Liver (tissue), 9 donors: ENCODE data around the gene COA1. TPM values are rescaled to one million over a fixed set of nuclear protein-coding genes. Genes with fewer than 3 reads are reported as not detected.

Source experiments
- DNase-seq: peaks from one replicate; pipeline ENCODE4 v3.0.0-alpha.2; 2017; ENCODE audit warnings: low spot score
- H3K27ac ChIP-seq, 2 donors: one replicate each; pipeline ENCODE4 v1.7.0; 2013; ENCODE audit warnings: inconsistent platforms in 2 of 2, low read length in 2 of 2, control low read depth in 1 of 2, low read depth in 1 of 2, mild to moderate bottlenecking in 1 of 2
- H3K27me3 ChIP-seq, 4 donors: one replicate each; pipeline versions ENCODE4 v1.6.1 to v1.7.0; 2013; ENCODE audit warnings: low read length in 3 of 4, inconsistent platforms in 1 of 4, mild to moderate bottlenecking in 1 of 4, moderate library complexity in 1 of 4; ENCODE audit not compliant: control insufficient read depth in 4 of 4, insufficient read depth in 4 of 4
- H3K36me3 ChIP-seq, 4 donors: one replicate each; pipeline versions ENCODE4 v1.6.1 to v1.7.0; 2013; ENCODE audit warnings: low read length in 3 of 4, mild to moderate bottlenecking in 3 of 4, low read depth in 1 of 4, moderate library complexity in 1 of 4; ENCODE audit not compliant: control insufficient read depth in 4 of 4, insufficient read depth in 3 of 4
- H3K4me1 ChIP-seq, 4 donors: one replicate each; pipeline versions ENCODE4 v1.6.1 to v1.7.0; 2013; ENCODE audit warnings: low read length in 3 of 4, mild to moderate bottlenecking in 3 of 4, moderate library complexity in 1 of 4; ENCODE audit not compliant: control insufficient read depth in 4 of 4, insufficient read depth in 4 of 4
- H3K4me3 ChIP-seq, 3 donors: one replicate each; pipeline versions ENCODE4 v1.6.1 to v1.7.0; 2013; ENCODE audit warnings: low read length in 3 of 3, control low read depth in 1 of 3, low read depth in 1 of 3, mild to moderate bottlenecking in 1 of 3
- H3K9ac ChIP-seq, 2 donors: one replicate each; pipeline ENCODE4 v1.7.0; 2013; ENCODE audit warnings: low read length in 2 of 2, mild to moderate bottlenecking in 2 of 2, moderate library complexity in 2 of 2, control low read depth in 1 of 2, low read depth in 1 of 2
- H3K9me3 ChIP-seq, 4 donors: one replicate each; pipeline versions ENCODE4 v1.6.1 to v1.7.0; 2013; ENCODE audit warnings: low read length in 3 of 4; ENCODE audit not compliant: control insufficient read depth in 4 of 4
- EGR1 ChIP-seq, 2 donors: IDR thresholded peaks; 2 replicates each; pipeline ENCODE4 v1.6.1; 2016 to 2018; ENCODE audit warnings: antibody characterized with exemption in 2 of 2, low read depth in 2 of 2
- FOXA1 ChIP-seq: IDR thresholded peaks from 2 replicates; pipeline ENCODE4 v1.6.1; 2016; ENCODE audit warnings: antibody characterized with exemption
- HNF4A ChIP-seq, 2 donors: conservative IDR thresholded peaks; 2 replicates each; pipeline ENCODE4 v1.6.1; 2016; ENCODE audit warnings: antibody characterized with exemption in 2 of 2, mild to moderate bottlenecking in 2 of 2
- HNF4G ChIP-seq: IDR thresholded peaks from 2 replicates; pipeline ENCODE4 v1.6.1; 2016; ENCODE audit warnings: antibody characterized with exemption
- JUND ChIP-seq, 2 donors: IDR thresholded peaks; 2 replicates each; pipeline ENCODE4 v1.6.1; 2016; ENCODE audit warnings: antibody characterized with exemption in 2 of 2
- REST ChIP-seq: IDR thresholded peaks from 2 replicates; pipeline ENCODE4 v1.6.1; 2016; ENCODE audit warnings: antibody characterized with exemption, mild to moderate bottlenecking
- TAF1 ChIP-seq: conservative IDR thresholded peaks from 2 replicates; pipeline ENCODE4 v1.6.1; 2016; ENCODE audit warnings: antibody characterized with exemption, mild to moderate bottlenecking
- WGBS: extraction: QIAGEN DNeasy Blood & Tissue Kit; methylation state at CpG from one replicate; pipeline ENCODE4 v1.1.7; 2013; 5-methylcytosine and 5-hydroxymethylcytosine counted together
- polyA plus RNA-seq, 2 donors: library from polyadenylated mRNA; stranded (reverse) in 1 of 2; unstranded in 1 of 2; fragments of 200-250 nt in 1 of 2; fragments of >200 nt in 1 of 2; fragmentation: Nextera tagmentation in 1 of 2; extraction: Ambion mirVana in 1 of 2; gene quantifications; one replicate each; pipeline versions ENCODE4 v1.2.1 to v1.2.3, GENCODE V29; 2013 to 2015
- total RNA-seq, 2 donors: library from RNA; depleted of rRNA; stranded (reverse); fragments of >200 nt; gene quantifications; one replicate each; pipeline ENCODE4 v1.2.3, GENCODE V29; 2014
- TF ChIP-seq, protein P1 (sequence below): IDR thresholded peaks from 2 replicates; pipeline ENCODE4 v1.6.1; 2016; ENCODE audit warnings: antibody characterized with exemption
- TF ChIP-seq, protein P2 (sequence below): IDR thresholded peaks from 2 replicates; pipeline ENCODE4 v1.6.1; 2016; ENCODE audit warnings: antibody characterized with exemption
- donor health status: healthy.
- donor health status: healthy.
- donor health status: healthy.
- donor health status: healthy.
- donor health status: healthy.

COA1 gene
- total and polyA plus RNA-seq, 4 donors: 16.6 to 37.8 (median 29.4) TPM

- no peak for DNase-seq
- H3K36me3 ChIP-seq: no peaks in the 10 kb centered on the region
- H3K4me1 ChIP-seq: peaks cover 4 to 10% (median 5%) of the 10 kb centered on the region in 4 donors
- no peak overlapping the region for H3K27ac ChIP-seq
- no peaks in the 10 kb centered on the region for H3K9me3 ChIP-seq
- WGBS: 91% methylated on average over 4 of the region's 4 CpGs
- H3K4me3 ChIP-seq: no peak overlapping the region
- H3K27me3 ChIP-seq: no peaks in the 10 kb centered on the region
- no peak overlapping the region for H3K9ac ChIP-seq
- TF ChIP-seq HNF4A (conservative IDR thresholded peaks at IDR 0.05) (no peak), JUND (IDR thresholded peaks at IDR 0.05) (no peak)
- TF ChIP-seq, protein P1, sequence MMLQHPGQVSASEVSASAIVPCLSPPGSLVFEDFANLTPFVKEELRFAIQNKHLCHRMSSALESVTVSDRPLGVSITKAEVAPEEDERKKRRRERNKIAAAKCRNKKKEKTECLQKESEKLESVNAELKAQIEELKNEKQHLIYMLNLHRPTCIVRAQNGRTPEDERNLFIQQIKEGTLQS: no peak
Observed at GRCh38 chr7:43653891-43654504, 75.3 kb downstream of the COA1 start.

DNA sequence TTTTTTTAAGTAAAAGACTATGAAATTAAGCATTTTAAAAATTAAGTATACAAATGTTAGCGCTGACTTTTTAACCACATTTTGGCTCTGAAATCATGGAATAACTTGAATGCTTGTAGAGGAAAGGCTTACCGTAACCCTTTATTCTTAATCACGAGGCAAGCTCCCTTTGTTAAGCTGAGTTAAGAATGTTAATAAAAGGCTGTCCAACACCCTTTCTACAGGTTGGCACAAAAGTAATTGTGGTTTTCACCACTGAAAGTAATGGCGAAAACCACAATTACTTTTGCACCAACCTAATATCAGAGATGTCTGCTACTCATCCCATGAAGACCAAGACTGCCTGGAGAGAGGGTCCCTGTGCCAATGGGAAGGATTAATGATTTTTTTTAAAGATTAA, 75.9 kb downstream of the COA1 start:
- no peak overlapping the region for H3K9ac ChIP-seq
- H3K36me3 ChIP-seq: no peaks in the 10 kb centered on the region
- no peaks in the 10 kb centered on the region for H3K9me3 ChIP-seq
- no peak for DNase-seq
- H3K27ac ChIP-seq: no peak overlapping the region
- 93% methylated on average over 4 of the region's 4 CpGs for WGBS
- TF ChIP-seq TAF1 (no peak), FOXA1 (no peak)
- TF ChIP-seq, protein P1: no peak
- peaks cover 0 to 7% (median under 1%) of the 10 kb centered on the region in 4 donors for H3K4me1 ChIP-seq
- no peak overlapping the region for H3K4me3 ChIP-seq
- H3K27me3 ChIP-seq: no peaks in the 10 kb centered on the region

DNA sequence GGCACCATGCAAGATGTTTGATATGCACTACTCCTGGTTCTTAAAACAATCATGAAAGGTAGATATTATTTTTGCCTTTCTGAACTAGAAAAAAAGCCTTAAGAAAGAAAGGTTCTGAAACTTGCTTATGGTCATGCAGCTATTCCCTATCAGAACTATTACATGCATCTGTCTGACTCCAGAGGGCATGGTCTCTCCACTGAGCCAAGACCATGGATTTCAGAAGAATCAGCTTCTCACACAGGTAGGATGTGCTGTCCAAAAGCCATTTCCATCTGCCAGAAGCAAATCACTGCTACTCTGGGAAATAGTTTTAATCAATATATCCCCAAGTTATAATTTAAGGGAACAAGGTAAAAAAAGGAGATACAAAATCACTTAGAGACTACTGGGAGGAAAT, 77.0 kb downstream of the COA1 start:
- Histone ChIP-seq H3K27me3 (no peaks in the 10 kb centered on the region), H3K4me3 (no peak overlapping the region), H3K9ac (no peak overlapping the region), H3K36me3 (no peaks in the 10 kb centered on the region), H3K27ac (peak overlapping the region in 1 of 2 donors; percentile 3), H3K4me1 (peaks cover 0 to 5% (median under 1%) of the 10 kb centered on the region in 4 donors), H3K9me3 (no peaks in the 10 kb centered on the region)
- no peak for TF ChIP-seq EGR1 (IDR thresholded peaks at IDR 0.05; ENCODE audit: low read depth in 2 of 2)
- TF ChIP-seq HNF4A (conservative IDR thresholded peaks at IDR 0.05): no peak
- no peak for TF ChIP-seq FOXA1
- TF ChIP-seq REST: no peak
- no peak for TF ChIP-seq HNF4G
- TF ChIP-seq, protein P2, sequence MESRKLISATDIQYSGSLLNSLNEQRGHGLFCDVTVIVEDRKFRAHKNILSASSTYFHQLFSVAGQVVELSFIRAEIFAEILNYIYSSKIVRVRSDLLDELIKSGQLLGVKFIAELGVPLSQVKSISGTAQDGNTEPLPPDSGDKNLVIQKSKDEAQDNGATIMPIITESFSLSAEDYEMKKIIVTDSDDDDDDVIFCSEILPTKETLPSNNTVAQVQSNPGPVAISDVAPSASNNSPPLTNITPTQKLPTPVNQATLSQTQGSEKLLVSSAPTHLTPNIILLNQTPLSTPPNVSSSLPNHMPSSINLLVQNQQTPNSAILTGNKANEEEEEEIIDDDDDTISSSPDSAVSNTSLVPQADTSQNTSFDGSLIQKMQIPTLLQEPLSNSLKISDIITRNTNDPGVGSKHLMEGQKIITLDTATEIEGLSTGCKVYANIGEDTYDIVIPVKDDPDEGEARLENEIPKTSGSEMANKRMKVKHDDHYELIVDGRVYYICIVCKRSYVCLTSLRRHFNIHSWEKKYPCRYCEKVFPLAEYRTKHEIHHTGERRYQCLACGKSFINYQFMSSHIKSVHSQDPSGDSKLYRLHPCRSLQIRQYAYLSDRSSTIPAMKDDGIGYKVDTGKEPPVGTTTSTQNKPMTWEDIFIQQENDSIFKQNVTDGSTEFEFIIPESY: no peak
- no peak for DNase-seq
